ENCODE data around the gene GRIN2A.

The GRIN2A gene

GRCh38 chr16:9992441-9992840, 189.8 kb downstream of the GRIN2A start:
- no peak overlapping the region for H3K4me3 ChIP-seq (replicated peaks; ENCODE audit: low read depth, low read length)
- no peak for DNase-seq (ENCODE audit: extremely low read depth, low read depth)
- TF ChIP-seq, protein P1, sequence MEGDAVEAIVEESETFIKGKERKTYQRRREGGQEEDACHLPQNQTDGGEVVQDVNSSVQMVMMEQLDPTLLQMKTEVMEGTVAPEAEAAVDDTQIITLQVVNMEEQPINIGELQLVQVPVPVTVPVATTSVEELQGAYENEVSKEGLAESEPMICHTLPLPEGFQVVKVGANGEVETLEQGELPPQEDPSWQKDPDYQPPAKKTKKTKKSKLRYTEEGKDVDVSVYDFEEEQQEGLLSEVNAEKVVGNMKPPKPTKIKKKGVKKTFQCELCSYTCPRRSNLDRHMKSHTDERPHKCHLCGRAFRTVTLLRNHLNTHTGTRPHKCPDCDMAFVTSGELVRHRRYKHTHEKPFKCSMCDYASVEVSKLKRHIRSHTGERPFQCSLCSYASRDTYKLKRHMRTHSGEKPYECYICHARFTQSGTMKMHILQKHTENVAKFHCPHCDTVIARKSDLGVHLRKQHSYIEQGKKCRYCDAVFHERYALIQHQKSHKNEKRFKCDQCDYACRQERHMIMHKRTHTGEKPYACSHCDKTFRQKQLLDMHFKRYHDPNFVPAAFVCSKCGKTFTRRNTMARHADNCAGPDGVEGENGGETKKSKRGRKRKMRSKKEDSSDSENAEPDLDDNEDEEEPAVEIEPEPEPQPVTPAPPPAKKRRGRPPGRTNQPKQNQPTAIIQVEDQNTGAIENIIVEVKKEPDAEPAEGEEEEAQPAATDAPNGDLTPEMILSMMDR (IDR thresholded peaks at IDR 0.05; ENCODE audit: low read depth, low read length, missing control alignments): no peak

DNA sequence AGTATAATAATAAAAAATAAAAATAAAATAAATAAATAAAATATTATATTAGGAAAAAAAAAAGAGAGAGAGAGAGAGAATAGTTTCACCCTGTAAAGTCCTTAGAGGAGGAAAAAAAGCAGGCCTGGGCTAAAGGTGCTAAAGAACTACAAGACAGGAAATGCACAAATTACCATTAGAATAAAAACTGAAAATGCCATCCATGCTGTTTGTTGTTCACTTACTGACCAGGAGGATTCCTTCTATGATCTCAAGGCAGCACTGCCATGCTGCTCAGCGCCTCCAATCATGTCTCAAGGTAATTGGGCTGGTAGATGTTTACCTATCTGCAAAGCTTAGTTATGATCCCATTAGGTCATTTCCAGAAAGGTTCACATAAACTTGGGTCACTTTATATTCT, 201.2 kb downstream of the GRIN2A start:
- H3K4me3 ChIP-seq (replicated peaks; ENCODE audit: low read depth, low read length): no peak overlapping the region
- TF ChIP-seq, protein P1 (IDR thresholded peaks at IDR 0.05; ENCODE audit: low read depth, low read length, missing control alignments): no peak
- no peak for DNase-seq (ENCODE audit: extremely low read depth, low read depth)

- TF ChIP-seq, protein P1 (IDR thresholded peaks at IDR 0.05; ENCODE audit: low read depth, low read length, missing control alignments): no peak
- H3K4me3 ChIP-seq (replicated peaks; ENCODE audit: low read depth, low read length): no peak overlapping the region
- no peak for DNase-seq (ENCODE audit: extremely low read depth, low read depth)
Observed at GRCh38 chr16:9978160-9978725, 204.0 kb downstream of the GRIN2A start.

DNA sequence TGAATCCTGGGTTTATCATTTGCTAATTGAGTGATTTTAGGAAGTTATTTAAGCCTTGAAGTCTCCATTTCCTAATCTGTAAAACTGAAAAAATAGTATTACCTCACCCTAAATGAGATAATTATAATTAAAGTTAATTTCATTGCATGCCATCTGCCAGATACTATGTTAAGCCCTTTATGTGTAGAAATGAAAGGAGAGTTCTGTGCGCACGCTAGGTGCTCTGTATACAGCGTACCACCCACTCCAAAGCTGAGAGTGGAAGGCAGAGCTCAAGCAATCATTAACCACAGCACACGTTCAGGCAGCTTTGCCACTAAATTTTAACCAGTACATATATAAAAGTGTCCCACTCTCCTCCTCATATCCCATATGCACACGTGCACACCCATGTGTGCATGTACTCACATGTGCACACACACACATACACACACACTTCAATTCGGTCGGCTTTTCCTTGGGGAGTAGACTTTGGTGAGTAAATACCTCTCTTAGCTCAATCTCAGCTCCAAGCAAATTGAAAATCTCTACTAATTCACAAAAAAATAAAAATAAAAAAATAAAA, 204.8 kb downstream of the GRIN2A start:
- no peak for DNase-seq (ENCODE audit: extremely low read depth, low read depth)
- TF ChIP-seq, protein P1 (IDR thresholded peaks at IDR 0.05; ENCODE audit: low read depth, low read length, missing control alignments): no peak
- H3K4me3 ChIP-seq (replicated peaks; ENCODE audit: low read depth, low read length): no peak overlapping the region

DNA sequence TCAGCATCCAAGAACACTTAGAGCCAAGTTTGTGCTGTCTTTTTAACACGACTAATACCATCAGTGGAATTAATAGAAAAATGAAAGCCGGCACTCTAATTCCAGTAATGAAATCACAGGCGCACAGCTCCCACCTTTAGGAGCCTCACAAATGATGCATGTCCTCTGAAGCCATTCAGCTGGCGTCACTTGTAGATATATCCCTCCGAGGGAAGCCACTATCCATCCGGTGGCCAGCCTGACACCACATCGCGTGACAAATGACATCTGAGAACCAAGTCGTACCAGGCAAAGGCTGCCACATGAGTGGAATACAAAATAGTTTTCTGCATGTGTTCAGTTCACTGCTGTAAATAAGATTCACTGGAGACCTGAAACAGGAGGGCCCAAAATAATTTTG, 205.6 kb downstream of the GRIN2A start:
- TF ChIP-seq, protein P1 (IDR thresholded peaks at IDR 0.05; ENCODE audit: low read depth, low read length, missing control alignments): no peak
- DNase-seq (ENCODE audit: extremely low read depth, low read depth): no peak
- no peak overlapping the region for H3K4me3 ChIP-seq (replicated peaks; ENCODE audit: low read depth, low read length)

GRCh38 chr16:9971907-9972306, 210.3 kb downstream of the GRIN2A start:
- DNase-seq (ENCODE audit: extremely low read depth, low read depth): no peak
- TF ChIP-seq, protein P1 (IDR thresholded peaks at IDR 0.05; ENCODE audit: low read depth, low read length, missing control alignments): no peak
- H3K4me3 ChIP-seq (replicated peaks; ENCODE audit: low read depth, low read length): no peak overlapping the region

- TF ChIP-seq, protein P1 (IDR thresholded peaks at IDR 0.05; ENCODE audit: low read depth, low read length, missing control alignments): no peak
- DNase-seq (ENCODE audit: extremely low read depth, low read depth): no peak
Observed at GRCh38 chr16:9970796-9971195, 211.4 kb downstream of the GRIN2A start.

More at GRCh38 chr16:9970796-9971195, 211.4 kb downstream of the GRIN2A start:
- no peak overlapping the region for H3K4me3 ChIP-seq (replicated peaks; ENCODE audit: low read depth, low read length)
